Measurements from ENCODE around the gene SPC25. TPM values are rescaled to one million over a fixed set of nuclear protein-coding genes. Genes with fewer than 3 reads are reported as not detected.

Gene SPC25
- total and polyA plus RNA-seq, 9 of the 15 experiments (the other 6 are each of a cell fraction or from before 2014, with no cell fraction given) = 44.8 to 100 (median 75.0) TPM

- TF ChIP-seq ZMIZ1 (IDR thresholded peaks at IDR 0.05; ENCODE audit: low read depth in 2 of 2, low read length in 2 of 2) (peak in 1 of 2 experiments; percentile 99; a peak in 2 of 4 replicates), MTA3 (IDR thresholded peaks at IDR 0.05; ENCODE audit: borderline replicate concordance) (peak; percentile 98), KDM1A (IDR thresholded peaks at IDR 0.05) (peak; percentile 94 to 97), RAD21 (CRISPR knock-in tag; conservative IDR thresholded peaks at IDR 0.05 in 1 of 2, IDR thresholded peaks at IDR 0.05 in 1 of 2) (peak; percentile 34), BMI1 (IDR thresholded peaks at IDR 0.05; ENCODE audit: low read length) (no peak), ZNF583 (CRISPR knock-in tag; IDR thresholded peaks at IDR 0.05) (peak; percentile 92), CHAMP1 (IDR thresholded peaks at IDR 0.05) (peak; percentile 99), SOX6 (IDR thresholded peaks at IDR 0.05) (peak; percentile 99), FOXA3 (CRISPR knock-in tag; conservative IDR thresholded peaks at IDR 0.05 in 1 of 2, IDR thresholded peaks at IDR 0.05 in 1 of 2) (peak; percentile 72 to 94; a peak in 3 of 4 replicates), THRAP3 (IDR thresholded peaks at IDR 0.05; ENCODE audit: borderline replicate concordance) (no peak), NFRKB (IDR thresholded peaks at IDR 0.05; ENCODE audit: low read depth) (peak; percentile 89; the same call in 1 of the 2 replicates), JUND (IDR thresholded peaks at IDR 0.05; ENCODE audit: borderline replicate concordance, low read depth, low read length) (peak; percentile 94), JUND (tag; IDR thresholded peaks at IDR 0.05; ENCODE audit: borderline replicate concordance, low read depth, low read length) (peak; percentile 90; the same call in 2 of the 3 replicates), ZNF347 (CRISPR knock-in tag; IDR thresholded peaks at IDR 0.05; ENCODE audit: low read depth) (no peak), TCF7 (IDR thresholded peaks at IDR 0.05; ENCODE audit: borderline replicate concordance) (peak; percentile 64; the same call in 1 of the 2 replicates)
Observed at GRCh38 chr2:168935810-168936581, 45.8 kb upstream of the SPC25 start (continued).

Data from K562 (cell line).